Measurements from ENCODE around the gene SMYD3. TPM values are rescaled to one million over a fixed set of nuclear protein-coding genes. Genes with fewer than 3 reads are reported as not detected.

Gene SMYD3
- total RNA-seq, 1 donor from 2014 or later: 29.2 TPM

GRCh38 chr1:246195296-246195695 is 311.8 kb downstream of the SMYD3 start:
- DNase-seq (ENCODE audit: low read depth): no peak
- Histone ChIP-seq H3K36me3 (ENCODE audit: control insufficient read depth, insufficient read depth, low read length) (no peaks in the 10 kb centered on the region), H3K27me3 (ENCODE audit: control insufficient read depth, insufficient read depth, low read length) (no peaks in the 10 kb centered on the region), H3K4me3 (ENCODE audit: low read depth, low read length) (no peak overlapping the region)
- TF ChIP-seq, protein P1, sequence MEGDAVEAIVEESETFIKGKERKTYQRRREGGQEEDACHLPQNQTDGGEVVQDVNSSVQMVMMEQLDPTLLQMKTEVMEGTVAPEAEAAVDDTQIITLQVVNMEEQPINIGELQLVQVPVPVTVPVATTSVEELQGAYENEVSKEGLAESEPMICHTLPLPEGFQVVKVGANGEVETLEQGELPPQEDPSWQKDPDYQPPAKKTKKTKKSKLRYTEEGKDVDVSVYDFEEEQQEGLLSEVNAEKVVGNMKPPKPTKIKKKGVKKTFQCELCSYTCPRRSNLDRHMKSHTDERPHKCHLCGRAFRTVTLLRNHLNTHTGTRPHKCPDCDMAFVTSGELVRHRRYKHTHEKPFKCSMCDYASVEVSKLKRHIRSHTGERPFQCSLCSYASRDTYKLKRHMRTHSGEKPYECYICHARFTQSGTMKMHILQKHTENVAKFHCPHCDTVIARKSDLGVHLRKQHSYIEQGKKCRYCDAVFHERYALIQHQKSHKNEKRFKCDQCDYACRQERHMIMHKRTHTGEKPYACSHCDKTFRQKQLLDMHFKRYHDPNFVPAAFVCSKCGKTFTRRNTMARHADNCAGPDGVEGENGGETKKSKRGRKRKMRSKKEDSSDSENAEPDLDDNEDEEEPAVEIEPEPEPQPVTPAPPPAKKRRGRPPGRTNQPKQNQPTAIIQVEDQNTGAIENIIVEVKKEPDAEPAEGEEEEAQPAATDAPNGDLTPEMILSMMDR (IDR thresholded peaks at IDR 0.05; ENCODE audit: insufficient read depth, low read length, poor library complexity, severe bottlenecking): no peak

DNA sequence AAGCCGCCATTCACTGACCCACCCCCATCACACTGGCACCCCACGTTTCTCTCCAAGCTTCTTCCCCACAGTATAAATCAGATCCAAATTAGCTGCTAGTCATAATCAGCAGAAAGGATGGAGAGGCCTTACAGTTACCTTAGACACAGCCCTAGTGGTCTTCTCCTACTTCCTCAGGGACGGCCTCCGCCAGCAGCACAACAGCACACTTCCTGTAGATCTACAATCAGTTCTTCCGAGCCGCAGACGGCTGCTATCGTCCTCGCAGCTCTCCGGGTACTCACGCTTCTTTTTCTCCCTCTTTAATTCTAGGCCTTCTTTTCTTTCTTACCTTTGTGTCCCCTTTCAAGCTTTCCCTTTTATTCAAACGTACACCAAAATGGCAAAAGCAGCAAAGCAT is 313.5 kb downstream of the SMYD3 start:
- Histone ChIP-seq H3K36me3 (ENCODE audit: control insufficient read depth, insufficient read depth, low read length) (no peaks in the 10 kb centered on the region), H3K4me3 (ENCODE audit: low read depth, low read length) (no peak overlapping the region), H3K27me3 (ENCODE audit: control insufficient read depth, insufficient read depth, low read length) (no peaks in the 10 kb centered on the region)
- DNase-seq (ENCODE audit: low read depth): no peak
- TF ChIP-seq, protein P1 (IDR thresholded peaks at IDR 0.05; ENCODE audit: insufficient read depth, low read length, poor library complexity, severe bottlenecking): no peak

GRCh38 chr1:246189126-246189525 is 318.0 kb downstream of the SMYD3 start:
- DNase-seq (ENCODE audit: low read depth): no peak
- no peak overlapping the region for H3K4me3 ChIP-seq (ENCODE audit: low read depth, low read length)
- TF ChIP-seq, protein P1 (IDR thresholded peaks at IDR 0.05; ENCODE audit: insufficient read depth, low read length, poor library complexity, severe bottlenecking): no peak
- no peaks in the 10 kb centered on the region for H3K27me3 ChIP-seq (ENCODE audit: control insufficient read depth, insufficient read depth, low read length)
- no peaks in the 10 kb centered on the region for H3K36me3 ChIP-seq (ENCODE audit: control insufficient read depth, insufficient read depth, low read length)

- TF ChIP-seq, protein P1 (IDR thresholded peaks at IDR 0.05; ENCODE audit: insufficient read depth, low read length, poor library complexity, severe bottlenecking): no peak
- no peak for DNase-seq (ENCODE audit: low read depth)
- H3K27me3 ChIP-seq (ENCODE audit: control insufficient read depth, insufficient read depth, low read length): no peaks in the 10 kb centered on the region
- no peak overlapping the region for H3K4me3 ChIP-seq (ENCODE audit: low read depth, low read length)
- no peaks in the 10 kb centered on the region for H3K36me3 ChIP-seq (ENCODE audit: control insufficient read depth, insufficient read depth, low read length)
Observed at GRCh38 chr1:246187834-246188372, 319.2 kb downstream of the SMYD3 start.

- Histone ChIP-seq H3K36me3 (ENCODE audit: control insufficient read depth, insufficient read depth, low read length) (no peaks in the 10 kb centered on the region), H3K4me3 (ENCODE audit: low read depth, low read length) (no peak overlapping the region), H3K27me3 (ENCODE audit: control insufficient read depth, insufficient read depth, low read length) (no peaks in the 10 kb centered on the region)
- no peak for DNase-seq (ENCODE audit: low read depth)
- TF ChIP-seq, protein P1 (IDR thresholded peaks at IDR 0.05; ENCODE audit: insufficient read depth, low read length, poor library complexity, severe bottlenecking): no peak
Observed at GRCh38 chr1:246184503-246184902, 322.6 kb downstream of the SMYD3 start.

GRCh38 chr1:246182149-246182851 is 324.8 kb downstream of the SMYD3 start:
- TF ChIP-seq, protein P1 (IDR thresholded peaks at IDR 0.05; ENCODE audit: insufficient read depth, low read length, poor library complexity, severe bottlenecking): no peak
- no peak for DNase-seq (ENCODE audit: low read depth)
- Histone ChIP-seq H3K4me3 (ENCODE audit: low read depth, low read length) (no peak overlapping the region), H3K27me3 (ENCODE audit: control insufficient read depth, insufficient read depth, low read length) (no peaks in the 10 kb centered on the region), H3K36me3 (ENCODE audit: control insufficient read depth, insufficient read depth, low read length) (no peaks in the 10 kb centered on the region)

All from kidney epithelial cell (primary cell).